SK-N-SH treated with all-trans-retinoic acid at 6 μM for 48 hours (cell line): Measurements from ENCODE around the gene MOV10L1.

Experiments used
- BACH2 ChIP-seq: fragments of 250-450 bp; sonication (Bioruptor Pico); IDR thresholded peaks from 2 replicates; pipeline ENCODE4 v1.9.0; 2021; ENCODE audit warnings: mild to moderate bottlenecking, borderline replicate concordance
- CREB5 ChIP-seq: fragments of 250-450 bp; sonication (Bioruptor Pico); IDR thresholded peaks from 2 replicates; pipeline ENCODE4 v1.5.1; 2020; ENCODE audit warnings: low read depth, mild to moderate bottlenecking, moderate library complexity
- PATZ1 ChIP-seq: fragments of 250-450 bp; sonication (Bioruptor Pico); IDR thresholded peaks from 2 replicates; pipeline ENCODE4 v1.8.0; 2020; ENCODE audit warnings: mild to moderate bottlenecking, moderate library complexity, borderline replicate concordance
- RARB ChIP-seq: fragments of 250-450 bp; sonication (Bioruptor Pico); IDR thresholded peaks from 2 replicates; pipeline ENCODE4 v1.8.0; 2021; ENCODE audit warnings: mild to moderate bottlenecking, moderate library complexity
- TF ChIP-seq, protein P1 (sequence below): fragments of 250-450 bp; sonication (Bioruptor Pico); IDR thresholded peaks from 2 replicates; pipeline ENCODE4 v1.5.1; 2021; ENCODE audit warnings: mild to moderate bottlenecking, moderate library complexity

DNA sequence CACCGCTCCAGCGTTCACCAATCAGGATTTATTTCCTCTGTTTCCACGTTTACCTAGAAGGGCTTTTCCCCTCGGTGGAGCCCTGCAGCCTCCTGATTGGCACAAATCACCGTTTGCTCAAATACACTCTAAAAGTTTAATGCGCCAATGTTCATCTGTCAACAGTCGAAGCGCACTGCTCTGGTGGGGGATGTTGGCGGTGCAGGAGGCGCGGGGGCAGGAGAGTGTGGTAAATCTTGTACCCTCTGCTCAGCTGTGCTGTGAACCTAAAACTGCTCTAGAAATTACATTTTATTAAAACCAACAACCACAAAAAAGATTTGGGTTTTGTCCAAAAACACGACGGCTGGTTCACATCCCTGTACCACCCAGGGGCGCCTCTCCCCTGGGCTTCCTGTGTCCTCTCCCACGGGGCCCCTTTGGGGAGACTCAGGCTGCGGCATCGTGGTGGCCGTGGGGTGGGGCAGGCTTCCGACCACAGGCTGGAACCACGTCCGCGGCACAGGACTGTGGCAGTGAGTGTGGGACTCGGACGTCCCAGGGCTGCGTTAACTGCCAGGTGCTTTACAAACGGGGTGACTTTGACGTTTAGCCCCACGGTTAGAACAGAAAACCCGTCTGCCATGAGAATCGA, 45.2 kb upstream of the MOV10L1 start:
- TF ChIP-seq, protein P1, sequence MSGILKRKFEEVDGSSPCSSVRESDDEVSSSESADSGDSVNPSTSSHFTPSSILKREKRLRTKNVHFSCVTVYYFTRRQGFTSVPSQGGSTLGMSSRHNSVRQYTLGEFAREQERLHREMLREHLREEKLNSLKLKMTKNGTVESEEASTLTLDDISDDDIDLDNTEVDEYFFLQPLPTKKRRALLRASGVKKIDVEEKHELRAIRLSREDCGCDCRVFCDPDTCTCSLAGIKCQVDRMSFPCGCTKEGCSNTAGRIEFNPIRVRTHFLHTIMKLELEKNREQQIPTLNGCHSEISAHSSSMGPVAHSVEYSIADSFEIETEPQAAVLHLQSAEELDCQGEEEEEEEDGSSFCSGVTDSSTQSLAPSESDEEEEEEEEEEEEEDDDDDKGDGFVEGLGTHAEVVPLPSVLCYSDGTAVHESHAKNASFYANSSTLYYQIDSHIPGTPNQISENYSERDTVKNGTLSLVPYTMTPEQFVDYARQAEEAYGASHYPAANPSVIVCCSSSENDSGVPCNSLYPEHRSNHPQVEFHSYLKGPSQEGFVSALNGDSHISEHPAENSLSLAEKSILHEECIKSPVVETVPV: no peak
- TF ChIP-seq PATZ1 (CRISPR knock-in tag) (no peak), CREB5 (CRISPR knock-in tag) (no peak), RARB (CRISPR knock-in tag) (no peak), BACH2 (CRISPR knock-in tag) (no peak)
